Activated naive CD8-positive, alpha-beta T cell treated with anti-CD3 and anti-CD28 coated beads, Interleukin-2, amount 50 U/mL, for 24 hours (primary cell): ENCODE data around the gene MIOX.
"Not testable (repeated sequence)": the region's sequence is repeated elsewhere in the genome, so short reads cannot be mapped to it uniquely, and the experiment has no call there.

Source experiments
- ATAC-seq: fragments of 150-1000 bp; cut with Tn5 transposase; one replicate; pipeline ENCODE4 v1.10.0; 2021
- DNase-seq: peaks from one replicate; pipeline ENCODE4 v3.0.0; 2021
- H3K27ac Mint-ChIP-seq: one replicate; pipeline ENCODE4 v1.8.0; 2021; ENCODE audit warnings: mild to moderate bottlenecking, mixed read lengths
- H3K27me3 Mint-ChIP-seq: one replicate; pipeline ENCODE4 v1.8.0; 2021; ENCODE audit warnings: mixed read lengths
- H3K36me3 Mint-ChIP-seq: one replicate; pipeline ENCODE4 v1.8.0; 2021; ENCODE audit warnings: low read depth, mixed read lengths
- H3K4me1 Mint-ChIP-seq: one replicate; pipeline ENCODE4 v1.8.0; 2021; ENCODE audit warnings: mixed read lengths
- H3K4me3 Mint-ChIP-seq: one replicate; pipeline ENCODE4 v1.8.0; 2021; ENCODE audit warnings: mild to moderate bottlenecking, moderate library complexity, mixed read lengths
- H3K9me3 Mint-ChIP-seq: one replicate; pipeline ENCODE4 v1.8.0; 2021; ENCODE audit warnings: mixed read lengths

The MIOX gene

GRCh38 chr22:50528682-50529415, 42.2 kb downstream of the MIOX start:
- no peak for DNase-seq
- Mint-ChIP-seq H3K4me3 (peak overlapping the region; percentile 79), H3K4me1 (peaks cover 43% of the 10 kb centered on the region), H3K27me3 (no peaks in the 10 kb centered on the region), H3K9me3 (no peaks in the 10 kb centered on the region), H3K36me3 (peaks cover 12% of the 10 kb centered on the region), H3K27ac (peak overlapping the region; percentile 69)
- no peak for ATAC-seq

- H3K27ac Mint-ChIP-seq, result no peak overlapping the region
- peaks cover 44% of the 10 kb centered on the region for H3K4me1 Mint-ChIP-seq
- peaks cover 9% of the 10 kb centered on the region for H3K36me3 Mint-ChIP-seq
- no peaks in the 10 kb centered on the region for H3K27me3 Mint-ChIP-seq
- ATAC-seq (no peak), DNase-seq (no peak)
- peak overlapping the region; percentile 79 for H3K4me3 Mint-ChIP-seq
- no peaks in the 10 kb centered on the region for H3K9me3 Mint-ChIP-seq
These were observed 42.8 kb downstream of the MIOX start for GRCh38 chr22:50529416-50529896.

- Mint-ChIP-seq H3K4me1 (peaks cover 42% of the 10 kb centered on the region), H3K9me3 (no peaks in the 10 kb centered on the region), H3K4me3 (peak within 1 kb of the TSS; percentile 88), H3K36me3 (peaks cover 5% of the 10 kb centered on the region), H3K27me3 (no peaks in the 10 kb centered on the region), H3K27ac (peak within 1 kb of the TSS; percentile 94)
- ATAC-seq (peak; percentile 18), DNase-seq (peak; percentile 83)
These were observed 43.4 kb downstream of the MIOX start, which contains the start of gene TYMP for GRCh38 chr22:50529897-50530579. Gene TYMP (minus strand): TSS chr22:50530012. CDS start chr22:50529709, 303 bp downstream.

- Mint-ChIP-seq H3K27me3 (no peaks in the 10 kb centered on the region), H3K4me3 (peak overlapping the region; percentile 88), H3K27ac (peak overlapping the region; percentile 94), H3K36me3 (peaks cover 5% of the 10 kb centered on the region), H3K9me3 (no peaks in the 10 kb centered on the region), H3K4me1 (peaks cover 45% of the 10 kb centered on the region)
- ATAC-seq (no peak), DNase-seq (no peak)
These were observed 43.9 kb downstream of the MIOX start for GRCh38 chr22:50530580-50530876.

GRCh38 chr22:50530877-50531545, 44.4 kb downstream of the MIOX start:
- no peaks in the 10 kb centered on the region for H3K27me3 Mint-ChIP-seq
- DNase-seq, result peak; percentile 89
- no peaks in the 10 kb centered on the region for H3K9me3 Mint-ChIP-seq
- peak; percentile 55 for ATAC-seq
- H3K27ac Mint-ChIP-seq, result peak overlapping the region; percentile 94
- H3K36me3 Mint-ChIP-seq, result peaks cover 5% of the 10 kb centered on the region
- H3K4me1 Mint-ChIP-seq, result peaks cover 45% of the 10 kb centered on the region
- H3K4me3 Mint-ChIP-seq, result peak overlapping the region; percentile 88

- Mint-ChIP-seq H3K9me3 (no peaks in the 10 kb centered on the region), H3K27me3 (no peaks in the 10 kb centered on the region), H3K4me3 (peak overlapping the region; percentile 88), H3K27ac (peak overlapping the region; percentile 94), H3K4me1 (peaks cover 45% of the 10 kb centered on the region), H3K36me3 (peaks cover 5% of the 10 kb centered on the region)
- ATAC-seq (peak; percentile 44), DNase-seq (peak; percentile 79)
These were observed 44.9 kb downstream of the MIOX start for GRCh38 chr22:50531546-50531961.

GRCh38 chr22:50531962-50532674, 45.5 kb downstream of the MIOX start:
- ATAC-seq, result no peak
- H3K27me3 Mint-ChIP-seq, result no peaks in the 10 kb centered on the region
- DNase-seq, result no peak
- peaks cover 44% of the 10 kb centered on the region for H3K4me1 Mint-ChIP-seq
- H3K9me3 Mint-ChIP-seq, result no peaks in the 10 kb centered on the region
- H3K27ac Mint-ChIP-seq, result peak overlapping the region; percentile 78
- peaks cover 5% of the 10 kb centered on the region for H3K36me3 Mint-ChIP-seq
- H3K4me3 Mint-ChIP-seq, result peak overlapping the region; percentile 88

- peaks cover 5% of the 10 kb centered on the region for H3K36me3 Mint-ChIP-seq
- ATAC-seq, result no peak
- H3K27ac Mint-ChIP-seq, result peak overlapping the region; percentile 78
- peaks cover 44% of the 10 kb centered on the region for H3K4me1 Mint-ChIP-seq
- DNase-seq, result no peak
- H3K9me3 Mint-ChIP-seq, result no peaks in the 10 kb centered on the region
- no peaks in the 10 kb centered on the region for H3K27me3 Mint-ChIP-seq
- peak overlapping the region; percentile 88 for H3K4me3 Mint-ChIP-seq
These were observed 46.5 kb downstream of the MIOX start for GRCh38 chr22:50532824-50533796.

GRCh38 chr22:50533856-50534711, 47.4 kb downstream of the MIOX start:
- not testable (repeated sequence) for DNase-seq, ATAC-seq, H3K9me3 Mint-ChIP-seq, H3K4me3 Mint-ChIP-seq, H3K36me3 Mint-ChIP-seq, H3K27me3 Mint-ChIP-seq
- H3K4me1 Mint-ChIP-seq, result peaks cover 46% of the 10 kb centered on the region
- peak overlapping the region; percentile 62 for H3K27ac Mint-ChIP-seq

- Mint-ChIP-seq H3K36me3 (no peaks in the 10 kb centered on the region), H3K4me1 (peaks cover 55% of the 10 kb centered on the region), H3K9me3 (no peaks in the 10 kb centered on the region), H3K4me3 (no peak overlapping the region), H3K27ac (no peak overlapping the region), H3K27me3 (no peaks in the 10 kb centered on the region)
- ATAC-seq (no peak), DNase-seq (no peak)
These were observed 48.5 kb downstream of the MIOX start for GRCh38 chr22:50535113-50535512.

GRCh38 chr22:50536226-50536625, 49.6 kb downstream of the MIOX start:
- no peaks in the 10 kb centered on the region for H3K9me3 Mint-ChIP-seq
- ATAC-seq, result no peak
- H3K4me1 Mint-ChIP-seq, result peaks cover 63% of the 10 kb centered on the region
- DNase-seq, result no peak
- H3K27ac Mint-ChIP-seq, result no peak overlapping the region
- no peaks in the 10 kb centered on the region for H3K27me3 Mint-ChIP-seq
- H3K4me3 Mint-ChIP-seq, result no peak overlapping the region
- peaks cover 2% of the 10 kb centered on the region for H3K36me3 Mint-ChIP-seq

- peak overlapping the region; percentile 97 for H3K27ac Mint-ChIP-seq
- peaks cover 8% of the 10 kb centered on the region for H3K36me3 Mint-ChIP-seq
- no peak for ATAC-seq
- peak overlapping the region; percentile 1 for H3K4me3 Mint-ChIP-seq
- H3K9me3 Mint-ChIP-seq, result peaks cover 6% of the 10 kb centered on the region
- H3K4me1 Mint-ChIP-seq, result peaks cover 75% of the 10 kb centered on the region
- no peaks in the 10 kb centered on the region for H3K27me3 Mint-ChIP-seq
- no peak for DNase-seq
These were observed 51.1 kb downstream of the MIOX start for GRCh38 chr22:50537765-50538164.
